Measurements from ENCODE around the gene KCNQ1OT1.
A peak's percentile ranks its signal among the peaks of the same experiment; 100 is the strongest.

The KCNQ1OT1 gene

DNA sequence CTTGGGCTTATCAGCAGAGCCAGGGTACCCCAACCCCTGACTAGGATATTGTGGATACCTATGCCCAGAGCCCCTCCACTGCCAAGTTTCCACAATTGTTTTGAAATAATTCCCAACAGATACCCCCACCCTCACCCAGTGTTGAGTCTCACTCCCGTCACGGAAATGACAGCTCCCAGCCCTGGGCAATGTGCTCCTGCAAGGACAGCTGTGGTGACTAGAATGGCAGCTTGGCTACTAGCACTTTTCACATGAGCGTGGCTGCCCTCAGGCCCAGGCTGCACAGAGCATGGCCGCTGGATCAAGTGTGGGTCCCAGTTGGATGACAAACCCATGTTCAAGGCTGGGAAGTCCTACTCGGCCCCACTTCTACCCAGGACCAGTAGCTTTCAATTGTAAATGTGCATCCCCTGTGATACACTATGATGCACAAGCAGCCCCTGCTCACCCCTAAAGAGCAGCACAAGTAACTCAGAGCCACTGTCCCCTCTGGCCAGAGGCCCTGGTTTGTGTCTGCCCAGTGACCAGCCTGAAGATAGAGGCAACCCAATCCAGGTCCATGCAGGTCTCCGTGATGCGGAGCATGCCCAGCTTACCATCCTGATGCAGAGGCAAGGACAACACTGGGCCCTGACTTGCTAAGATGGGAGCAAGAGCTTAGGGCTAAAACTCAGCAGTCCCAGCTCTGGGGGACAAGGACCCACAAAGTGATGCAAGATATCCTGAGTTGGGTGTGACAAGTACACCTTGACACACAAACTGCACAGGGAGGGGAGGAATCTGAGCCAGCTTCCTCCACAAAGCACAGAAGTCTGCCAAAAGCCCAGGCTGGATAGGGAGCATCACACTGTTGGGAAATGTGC lies 13.2 kb downstream of the KCNQ1OT1 start:
- no peak overlapping the region for H3K27ac ChIP-seq (replicated peaks; ENCODE audit: low read length)
- no peak overlapping the region for H3K23ac ChIP-seq (ENCODE audit: low read depth, low read length, poor library complexity)
- no peaks in the 10 kb centered on the region for H3K27me3 ChIP-seq (ENCODE audit: control insufficient read depth in 3 of 3, insufficient read depth in 3 of 3, low read depth in 1 of 3, low read length in 3 of 3)
- H3K4me2 ChIP-seq (ENCODE audit: insufficient read depth, low read length, poor library complexity, severe bottlenecking), result no peak overlapping the region
- no peak overlapping the region for H3K4me3 ChIP-seq (ENCODE audit: low read length in 2 of 2)
- no peak for DNase-seq (ENCODE audit: low spot score)
- no peak overlapping the region for H2AFZ ChIP-seq (ENCODE audit: low read length)
- H3K9ac ChIP-seq (ENCODE audit: low read depth, low read length, poor library complexity), result no peak overlapping the region
- WGBS, 2 donors (ENCODE audit: extremely low coverage in 2 of 2, insufficient read length in 2 of 2, insufficient replicate concordance in 1 of 2), result no CpG with 5 or more reads among the region's 7 CpGs
- H2BK15ac ChIP-seq (ENCODE audit: low read length), result no peak overlapping the region
- H4K8ac ChIP-seq (ENCODE audit: low read depth, low read length), result no peak overlapping the region
- H2AK5ac ChIP-seq (ENCODE audit: low read depth, low read length), result peak overlapping the region; percentile 13
- no peak overlapping the region for H3K18ac ChIP-seq (ENCODE audit: low read length)
- peaks cover 0 to 16% of the 10 kb centered on the region in 2 donors for H3K36me3 ChIP-seq (replicated peaks in 1 of 2; ENCODE audit: control insufficient read depth in 2 of 2, insufficient read depth in 2 of 2, low read length in 2 of 2)
- H2BK5ac ChIP-seq (ENCODE audit: low read length), result no peak overlapping the region
- H2BK12ac ChIP-seq (ENCODE audit: low read length), result no peak overlapping the region
- no peaks in the 10 kb centered on the region for H3K79me1 ChIP-seq (ENCODE audit: low read depth, low read length)
- peaks cover 6 to 13% of the 10 kb centered on the region in 2 donors for H3K4me1 ChIP-seq (ENCODE audit: control insufficient read depth in 2 of 2, insufficient read depth in 1 of 2, low read depth in 1 of 2, low read length in 2 of 2)
- H2BK120ac ChIP-seq (ENCODE audit: low read depth, low read length), result no peak overlapping the region
- no peaks in the 10 kb centered on the region for H3K9me3 ChIP-seq (replicated peaks in 1 of 2; ENCODE audit: control insufficient read depth in 2 of 2, insufficient read depth in 1 of 2, low read depth in 1 of 2, low read length in 2 of 2)
- no peak overlapping the region for H4K91ac ChIP-seq (ENCODE audit: low read depth, low read length, poor library complexity)
- H3K4ac ChIP-seq (ENCODE audit: low read length), result no peak overlapping the region
- no peak overlapping the region for H3K14ac ChIP-seq (ENCODE audit: low read length)

DNA sequence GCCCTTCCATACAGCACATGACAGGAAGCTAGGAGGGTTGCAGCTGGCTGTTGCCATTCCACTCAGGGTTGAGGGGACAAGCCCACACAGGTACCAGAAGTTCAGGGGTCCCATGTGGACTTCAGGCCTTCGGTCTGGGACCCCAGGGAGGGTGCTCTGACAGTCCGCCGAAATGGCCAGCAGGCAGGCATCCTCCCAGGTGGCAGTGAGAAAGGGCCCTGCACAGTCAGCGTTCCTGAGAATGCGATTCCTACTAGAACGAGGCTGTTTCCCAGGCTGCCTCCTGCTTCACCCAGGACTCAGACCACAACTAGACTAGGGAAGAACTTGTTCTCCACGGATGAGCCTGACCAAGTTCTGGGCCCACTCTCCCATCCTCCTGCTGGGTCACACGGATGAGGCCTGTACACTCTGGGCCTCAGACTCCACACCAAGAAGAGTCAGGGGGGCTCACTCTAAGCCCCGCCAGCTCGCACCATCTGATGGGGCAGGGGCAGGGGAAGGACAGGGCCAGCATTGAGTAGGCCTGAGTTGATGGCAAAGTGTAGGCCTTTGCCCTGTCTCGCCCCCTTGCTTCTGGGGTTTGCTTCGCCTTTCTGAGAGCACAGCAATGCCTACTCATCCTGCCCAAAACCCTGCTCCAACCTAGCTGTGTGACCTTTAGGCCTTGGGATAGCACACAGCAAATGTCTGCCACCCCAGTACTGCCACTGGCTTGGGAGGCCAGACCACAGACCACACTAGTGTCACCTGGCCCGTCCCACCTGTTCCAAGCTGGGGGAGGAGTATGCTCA lies 14.0 kb downstream of the KCNQ1OT1 start:
- H2AK5ac ChIP-seq (ENCODE audit: low read depth, low read length), result no peak overlapping the region
- H3K23ac ChIP-seq (ENCODE audit: low read depth, low read length, poor library complexity), result no peak overlapping the region
- no CpG with 5 or more reads among the region's 13 CpGs for WGBS, 2 donors (ENCODE audit: extremely low coverage in 2 of 2, insufficient read length in 2 of 2, insufficient replicate concordance in 1 of 2)
- no peak overlapping the region for H2AFZ ChIP-seq (ENCODE audit: low read length)
- H3K4me2 ChIP-seq (ENCODE audit: insufficient read depth, low read length, poor library complexity, severe bottlenecking), result no peak overlapping the region
- H3K14ac ChIP-seq (ENCODE audit: low read length), result no peak overlapping the region
- H4K91ac ChIP-seq (ENCODE audit: low read depth, low read length, poor library complexity), result no peak overlapping the region
- H2BK15ac ChIP-seq (ENCODE audit: low read length), result no peak overlapping the region
- no peak overlapping the region for H3K4me3 ChIP-seq (ENCODE audit: low read length in 2 of 2)
- no peak overlapping the region for H3K4ac ChIP-seq (ENCODE audit: low read length)
- H3K9ac ChIP-seq (ENCODE audit: low read depth, low read length, poor library complexity), result peak overlapping the region; percentile 24
- H3K9me3 ChIP-seq (replicated peaks in 1 of 2; ENCODE audit: control insufficient read depth in 2 of 2, insufficient read depth in 1 of 2, low read depth in 1 of 2, low read length in 2 of 2), result no peaks in the 10 kb centered on the region
- H3K4me1 ChIP-seq (ENCODE audit: control insufficient read depth in 2 of 2, insufficient read depth in 1 of 2, low read depth in 1 of 2, low read length in 2 of 2), result peaks cover 6% of the 10 kb centered on the region in 2 donors
- H2BK120ac ChIP-seq (ENCODE audit: low read depth, low read length), result no peak overlapping the region
- no peaks in the 10 kb centered on the region for H3K27me3 ChIP-seq (ENCODE audit: control insufficient read depth in 3 of 3, insufficient read depth in 3 of 3, low read depth in 1 of 3, low read length in 3 of 3)
- H2BK12ac ChIP-seq (ENCODE audit: low read length), result no peak overlapping the region
- no peak overlapping the region for H3K18ac ChIP-seq (ENCODE audit: low read length)
- no peak for DNase-seq (ENCODE audit: low spot score)
- no peak overlapping the region for H3K27ac ChIP-seq (replicated peaks; ENCODE audit: low read length)
- H3K36me3 ChIP-seq (replicated peaks in 1 of 2; ENCODE audit: control insufficient read depth in 2 of 2, insufficient read depth in 2 of 2, low read length in 2 of 2), result peaks cover 0 to 16% of the 10 kb centered on the region in 2 donors
- no peak overlapping the region for H2BK5ac ChIP-seq (ENCODE audit: low read length)
- H4K8ac ChIP-seq (ENCODE audit: low read depth, low read length), result no peak overlapping the region
- no peaks in the 10 kb centered on the region for H3K79me1 ChIP-seq (ENCODE audit: low read depth, low read length)

- WGBS, 2 donors (ENCODE audit: extremely low coverage in 2 of 2, insufficient read length in 2 of 2, insufficient replicate concordance in 1 of 2), result no CpG with 5 or more reads among the region's 6 CpGs
- H4K91ac ChIP-seq (ENCODE audit: low read depth, low read length, poor library complexity), result no peak overlapping the region
Observed at GRCh38 chr11:2685051-2685450, 14.7 kb downstream of the KCNQ1OT1 start.

GRCh38 chr11:2684581-2684980 lies 15.2 kb downstream of the KCNQ1OT1 start:
- peaks cover 4 to 6% of the 10 kb centered on the region in 2 donors for H3K4me1 ChIP-seq (ENCODE audit: control insufficient read depth in 2 of 2, insufficient read depth in 1 of 2, low read depth in 1 of 2, low read length in 2 of 2)
- H3K79me1 ChIP-seq (ENCODE audit: low read depth, low read length), result no peaks in the 10 kb centered on the region
- WGBS, 2 donors (ENCODE audit: extremely low coverage in 2 of 2, insufficient read length in 2 of 2, insufficient replicate concordance in 1 of 2), result no CpG with 5 or more reads among the region's 1 CpG
- H2BK5ac ChIP-seq (ENCODE audit: low read length), result no peak overlapping the region
- H2AK5ac ChIP-seq (ENCODE audit: low read depth, low read length), result no peak overlapping the region
- H3K18ac ChIP-seq (ENCODE audit: low read length), result no peak overlapping the region
- DNase-seq (ENCODE audit: low spot score), result no peak
- no peak overlapping the region for H4K8ac ChIP-seq (ENCODE audit: low read depth, low read length)
- H3K4me2 ChIP-seq (ENCODE audit: insufficient read depth, low read length, poor library complexity, severe bottlenecking), result no peak overlapping the region
- no peak overlapping the region for H3K27ac ChIP-seq (replicated peaks; ENCODE audit: low read length)
- H3K23ac ChIP-seq (ENCODE audit: low read depth, low read length, poor library complexity), result no peak overlapping the region
- H2BK15ac ChIP-seq (ENCODE audit: low read length), result no peak overlapping the region
- H3K4me3 ChIP-seq (ENCODE audit: low read length in 2 of 2), result no peak overlapping the region
- no peak overlapping the region for H2AFZ ChIP-seq (ENCODE audit: low read length)
- no peaks in the 10 kb centered on the region for H3K9me3 ChIP-seq (replicated peaks in 1 of 2; ENCODE audit: control insufficient read depth in 2 of 2, insufficient read depth in 1 of 2, low read depth in 1 of 2, low read length in 2 of 2)
- H4K91ac ChIP-seq (ENCODE audit: low read depth, low read length, poor library complexity), result no peak overlapping the region
- no peak overlapping the region for H3K4ac ChIP-seq (ENCODE audit: low read length)
- no peak overlapping the region for H3K9ac ChIP-seq (ENCODE audit: low read depth, low read length, poor library complexity)
- no peak overlapping the region for H2BK12ac ChIP-seq (ENCODE audit: low read length)
- no peaks in the 10 kb centered on the region for H3K27me3 ChIP-seq (ENCODE audit: control insufficient read depth in 3 of 3, insufficient read depth in 3 of 3, low read depth in 1 of 3, low read length in 3 of 3)
- no peak overlapping the region for H3K14ac ChIP-seq (ENCODE audit: low read length)
- H3K36me3 ChIP-seq (replicated peaks in 1 of 2; ENCODE audit: control insufficient read depth in 2 of 2, insufficient read depth in 2 of 2, low read length in 2 of 2), result peaks cover 0 to 13% of the 10 kb centered on the region in 2 donors
- H2BK120ac ChIP-seq (ENCODE audit: low read depth, low read length), result no peak overlapping the region

More at GRCh38 chr11:2685051-2685450, 14.7 kb downstream of the KCNQ1OT1 start:
- H3K4me1 ChIP-seq (ENCODE audit: control insufficient read depth in 2 of 2, insufficient read depth in 1 of 2, low read depth in 1 of 2, low read length in 2 of 2), result peaks cover 4 to 6% of the 10 kb centered on the region in 2 donors
- no peak overlapping the region for H2BK5ac ChIP-seq (ENCODE audit: low read length)
- no peaks in the 10 kb centered on the region for H3K79me1 ChIP-seq (ENCODE audit: low read depth, low read length)
- no peak overlapping the region for H3K27ac ChIP-seq (replicated peaks; ENCODE audit: low read length)
- H3K4ac ChIP-seq (ENCODE audit: low read length), result no peak overlapping the region
- DNase-seq (ENCODE audit: low spot score), result no peak
- no peak overlapping the region for H3K23ac ChIP-seq (ENCODE audit: low read depth, low read length, poor library complexity)
- no peak overlapping the region for H3K4me2 ChIP-seq (ENCODE audit: insufficient read depth, low read length, poor library complexity, severe bottlenecking)
- H3K27me3 ChIP-seq (ENCODE audit: control insufficient read depth in 3 of 3, insufficient read depth in 3 of 3, low read depth in 1 of 3, low read length in 3 of 3), result no peaks in the 10 kb centered on the region
- no peak overlapping the region for H2BK15ac ChIP-seq (ENCODE audit: low read length)
- H2AFZ ChIP-seq (ENCODE audit: low read length), result no peak overlapping the region
- no peaks in the 10 kb centered on the region for H3K9me3 ChIP-seq (replicated peaks in 1 of 2; ENCODE audit: control insufficient read depth in 2 of 2, insufficient read depth in 1 of 2, low read depth in 1 of 2, low read length in 2 of 2)
- H3K9ac ChIP-seq (ENCODE audit: low read depth, low read length, poor library complexity), result no peak overlapping the region
- peak overlapping the region in 1 of 2 donors; percentile 17 for H3K4me3 ChIP-seq (ENCODE audit: low read length in 2 of 2)
- no peak overlapping the region for H3K14ac ChIP-seq (ENCODE audit: low read length)
- peaks cover 0 to 16% of the 10 kb centered on the region in 2 donors for H3K36me3 ChIP-seq (replicated peaks in 1 of 2; ENCODE audit: control insufficient read depth in 2 of 2, insufficient read depth in 2 of 2, low read length in 2 of 2)
- no peak overlapping the region for H2BK12ac ChIP-seq (ENCODE audit: low read length)
- H3K18ac ChIP-seq (ENCODE audit: low read length), result no peak overlapping the region
- no peak overlapping the region for H2BK120ac ChIP-seq (ENCODE audit: low read depth, low read length)
- H2AK5ac ChIP-seq (ENCODE audit: low read depth, low read length), result no peak overlapping the region
- peak overlapping the region; percentile 53 for H4K8ac ChIP-seq (ENCODE audit: low read depth, low read length)

Data from neuronal stem cell (in vitro differentiated cells).